Measurements from ENCODE around the gene PLA2G4B.

PLA2G4B gene

DNA sequence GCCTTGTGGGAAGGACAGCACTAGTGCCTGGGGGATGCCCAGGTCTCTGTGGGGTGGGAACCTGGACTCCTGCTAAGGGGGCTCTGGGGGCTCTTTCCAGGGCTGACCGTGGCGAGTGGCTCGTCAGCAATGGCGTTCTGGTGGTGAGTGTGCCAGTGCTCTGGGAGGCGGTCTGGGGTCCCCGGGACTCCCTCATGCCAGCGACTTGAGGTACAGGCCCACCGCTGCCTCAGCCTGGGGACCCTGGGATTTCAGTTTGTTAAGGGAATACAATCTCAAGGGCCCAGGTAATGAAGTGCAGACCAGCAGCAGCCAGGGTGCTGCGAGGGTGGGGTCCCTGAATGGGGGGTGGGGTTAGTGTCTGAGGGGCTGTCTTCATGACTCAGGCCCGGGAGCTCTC is 2.5 kb downstream of the PLA2G4B start:
- no peaks in the 10 kb centered on the region for H3K79me2 ChIP-seq (ENCODE audit: insufficient read depth, low read depth)

DNA sequence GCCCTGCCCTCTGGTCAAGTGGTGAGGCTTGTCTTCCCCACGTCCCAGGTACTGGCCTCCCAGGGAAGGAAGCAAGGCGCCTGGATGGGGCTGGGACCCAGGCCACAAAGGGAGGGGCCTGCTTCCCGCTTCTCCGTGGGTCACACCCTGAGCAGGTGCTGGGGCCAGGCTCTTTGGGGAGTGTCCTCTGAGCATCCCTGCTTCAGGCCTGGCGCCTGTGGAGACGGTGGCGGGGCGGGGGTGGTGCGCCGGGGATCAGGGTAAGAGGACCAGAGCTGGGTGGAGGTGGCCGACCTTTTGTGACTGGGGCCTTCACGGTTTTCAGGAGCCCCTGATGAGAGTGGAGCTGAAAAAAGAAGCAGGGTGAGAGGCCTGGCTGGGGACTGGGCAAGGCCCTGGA is 3.6 kb downstream of the PLA2G4B start:
- no peak for TF ChIP-seq CTCF (conservative IDR thresholded peaks at IDR 0.05; ENCODE audit: low read depth, low read length)

More for the DNA sequence above, 2.5 kb downstream of the PLA2G4B start:
- no peak overlapping the region for H3K9ac ChIP-seq
- TF ChIP-seq CTCF (conservative IDR thresholded peaks at IDR 0.05; ENCODE audit: low read depth, low read length) = no peak
- H3K27ac ChIP-seq = no peak overlapping the region
- H3K4me3 ChIP-seq (IDR thresholded peaks at IDR 0.05; ENCODE audit: insufficient read depth, low read depth, low read length) = no peak overlapping the region
- H3K4me2 ChIP-seq = no peak overlapping the region
- H3K4me1 ChIP-seq (ENCODE audit: low read depth, poor library complexity, severe bottlenecking) = no peaks in the 10 kb centered on the region
- no peaks in the 10 kb centered on the region for H3K27me3 ChIP-seq (ENCODE audit: insufficient read depth, low read depth)
- H2AFZ ChIP-seq (ENCODE audit: low read depth) = no peak overlapping the region
- H4K20me1 ChIP-seq (ENCODE audit: insufficient read depth) = no peaks in the 10 kb centered on the region
- no peaks in the 10 kb centered on the region for H3K36me3 ChIP-seq (ENCODE audit: insufficient read depth)

GRCh38 chr15:41843571-41843970 is 4.9 kb downstream of the PLA2G4B start:
- no peak overlapping the region for H3K27ac ChIP-seq
- no peak for TF ChIP-seq CTCF (conservative IDR thresholded peaks at IDR 0.05; ENCODE audit: low read depth, low read length)
- H3K4me2 ChIP-seq = no peak overlapping the region
- no peak overlapping the region for H2AFZ ChIP-seq (ENCODE audit: low read depth)
- no peaks in the 10 kb centered on the region for H4K20me1 ChIP-seq (ENCODE audit: insufficient read depth)
- no peak overlapping the region for H3K4me3 ChIP-seq (IDR thresholded peaks at IDR 0.05; ENCODE audit: insufficient read depth, low read depth, low read length)
- no peak overlapping the region for H3K9ac ChIP-seq
- no peaks in the 10 kb centered on the region for H3K36me3 ChIP-seq (ENCODE audit: insufficient read depth)
- no peaks in the 10 kb centered on the region for H3K79me2 ChIP-seq (ENCODE audit: insufficient read depth, low read depth)
- no peaks in the 10 kb centered on the region for H3K4me1 ChIP-seq (ENCODE audit: low read depth, poor library complexity, severe bottlenecking)
- H3K27me3 ChIP-seq (ENCODE audit: insufficient read depth, low read depth) = no peaks in the 10 kb centered on the region

More for the DNA sequence above, 3.6 kb downstream of the PLA2G4B start:
- no peaks in the 10 kb centered on the region for H3K79me2 ChIP-seq (ENCODE audit: insufficient read depth, low read depth)
- no peak overlapping the region for H3K4me2 ChIP-seq
- no peak overlapping the region for H2AFZ ChIP-seq (ENCODE audit: low read depth)
- H3K4me3 ChIP-seq (IDR thresholded peaks at IDR 0.05; ENCODE audit: insufficient read depth, low read depth, low read length) = no peak overlapping the region
- no peaks in the 10 kb centered on the region for H4K20me1 ChIP-seq (ENCODE audit: insufficient read depth)
- no peaks in the 10 kb centered on the region for H3K36me3 ChIP-seq (ENCODE audit: insufficient read depth)
- no peaks in the 10 kb centered on the region for H3K4me1 ChIP-seq (ENCODE audit: low read depth, poor library complexity, severe bottlenecking)
- H3K27me3 ChIP-seq (ENCODE audit: insufficient read depth, low read depth) = no peaks in the 10 kb centered on the region
- H3K9ac ChIP-seq = no peak overlapping the region
- H3K27ac ChIP-seq = no peak overlapping the region

GRCh38 chr15:41844814-41845213 is 6.2 kb downstream of the PLA2G4B start:
- no peak overlapping the region for H3K27ac ChIP-seq
- no peaks in the 10 kb centered on the region for H3K27me3 ChIP-seq (ENCODE audit: insufficient read depth, low read depth)
- TF ChIP-seq CTCF (conservative IDR thresholded peaks at IDR 0.05; ENCODE audit: low read depth, low read length) = no peak
- H3K9ac ChIP-seq = no peak overlapping the region
- no peaks in the 10 kb centered on the region for H3K36me3 ChIP-seq (ENCODE audit: insufficient read depth)
- H3K4me3 ChIP-seq (IDR thresholded peaks at IDR 0.05; ENCODE audit: insufficient read depth, low read depth, low read length) = no peak overlapping the region
- H4K20me1 ChIP-seq (ENCODE audit: insufficient read depth) = no peaks in the 10 kb centered on the region
- H3K4me1 ChIP-seq (ENCODE audit: low read depth, poor library complexity, severe bottlenecking) = no peaks in the 10 kb centered on the region
- no peak overlapping the region for H3K4me2 ChIP-seq
- H2AFZ ChIP-seq (ENCODE audit: low read depth) = no peak overlapping the region
- no peaks in the 10 kb centered on the region for H3K79me2 ChIP-seq (ENCODE audit: insufficient read depth, low read depth)
